Parathyroid adenoma (tissue), 2 donors: ENCODE results near the gene LY9.
"Not testable (repeated sequence)": the region's sequence is repeated elsewhere in the genome, so short reads cannot be mapped to it uniquely, and the experiment has no call there.

Source experiments
- H2AFZ ChIP-seq: fragments of 300-600 bp; sonication (generic); one replicate; pipeline ENCODE4 v1.7.0; 2017; ENCODE audit warnings: antibody characterized with exemption, mild to moderate bottlenecking
- H3K27ac ChIP-seq: fragments of 300-600 bp; sonication (generic); one replicate; pipeline ENCODE4 v1.7.0; 2017
- H3K27me3 ChIP-seq: fragments of 300-600 bp; sonication (generic); one replicate; pipeline ENCODE4 v1.7.0; 2017; ENCODE audit warnings: low read length; ENCODE audit not compliant: control insufficient read depth, insufficient read depth
- H3K36me3 ChIP-seq: fragments of 300-600 bp; sonication (generic); one replicate; pipeline ENCODE4 v1.7.0; 2017; ENCODE audit warnings: low read length; ENCODE audit not compliant: control insufficient read depth, insufficient read depth
- H3K4me1 ChIP-seq: fragments of 300-600 bp; sonication (generic); one replicate; pipeline ENCODE4 v1.7.0; 2017; ENCODE audit warnings: control low read depth
- H3K4me2 ChIP-seq: fragments of 300-600 bp; sonication (generic); one replicate; pipeline ENCODE4 v1.7.0; 2017; ENCODE audit warnings: low read length
- H3K4me3 ChIP-seq: fragments of 300-600 bp; sonication (generic); one replicate; pipeline ENCODE4 v1.7.0; 2017; ENCODE audit warnings: low read depth, low read length
- H3K79me2 ChIP-seq: fragments of 300-600 bp; sonication (generic); one replicate; pipeline ENCODE4 v1.7.0; 2017; ENCODE audit warnings: control low read depth
- H3K9ac ChIP-seq: fragments of 300-600 bp; sonication (generic); one replicate; pipeline ENCODE4 v1.7.0; 2017; ENCODE audit warnings: mild to moderate bottlenecking
- H3K9me3 ChIP-seq: fragments of 300-600 bp; sonication (generic); one replicate; pipeline ENCODE4 v1.7.0; 2017; ENCODE audit warnings: low read length; ENCODE audit not compliant: control insufficient read depth
- TF ChIP-seq, protein P1 (sequence below): fragments of 300-600 bp; sonication (generic); IDR thresholded peaks from one replicate; pipeline ENCODE4 v1.7.0; 2017; ENCODE audit warnings: antibody characterized with exemption, mild to moderate bottlenecking
- donor health status: primary hyperparathyroidism.

LY9 gene

DNA sequence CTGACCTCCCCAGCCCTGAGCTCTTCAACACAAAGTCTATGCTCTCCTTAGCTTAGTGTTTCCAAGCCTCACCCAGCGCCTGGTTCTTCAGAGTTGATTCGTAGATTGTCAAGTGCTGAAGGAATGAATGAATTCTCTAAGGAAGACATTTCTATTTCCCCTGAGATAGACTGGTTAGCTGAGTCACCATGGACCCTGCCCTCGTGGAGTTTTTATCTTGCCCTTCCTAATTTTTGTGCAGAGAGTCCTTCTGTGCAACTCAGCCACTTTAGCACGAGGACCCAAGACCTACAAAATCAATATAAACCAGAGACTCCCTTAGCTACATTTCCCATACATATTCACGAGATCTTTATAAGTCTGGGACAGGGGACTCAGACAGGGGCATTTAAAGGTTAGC lies 69.4 kb downstream of the LY9 start:
- Histone ChIP-seq H3K27ac (no peak overlapping the region), H3K27me3 (no peaks in the 10 kb centered on the region), H3K9me3 (no peaks in the 10 kb centered on the region), H3K4me3 (no peak overlapping the region), H3K4me2 (no peak overlapping the region), H3K79me2 (no peaks in the 10 kb centered on the region), H3K36me3 (no peaks in the 10 kb centered on the region), H3K9ac (no peak overlapping the region), H3K4me1 (no peaks in the 10 kb centered on the region), H2AFZ (no peak overlapping the region)
- TF ChIP-seq, protein P1, sequence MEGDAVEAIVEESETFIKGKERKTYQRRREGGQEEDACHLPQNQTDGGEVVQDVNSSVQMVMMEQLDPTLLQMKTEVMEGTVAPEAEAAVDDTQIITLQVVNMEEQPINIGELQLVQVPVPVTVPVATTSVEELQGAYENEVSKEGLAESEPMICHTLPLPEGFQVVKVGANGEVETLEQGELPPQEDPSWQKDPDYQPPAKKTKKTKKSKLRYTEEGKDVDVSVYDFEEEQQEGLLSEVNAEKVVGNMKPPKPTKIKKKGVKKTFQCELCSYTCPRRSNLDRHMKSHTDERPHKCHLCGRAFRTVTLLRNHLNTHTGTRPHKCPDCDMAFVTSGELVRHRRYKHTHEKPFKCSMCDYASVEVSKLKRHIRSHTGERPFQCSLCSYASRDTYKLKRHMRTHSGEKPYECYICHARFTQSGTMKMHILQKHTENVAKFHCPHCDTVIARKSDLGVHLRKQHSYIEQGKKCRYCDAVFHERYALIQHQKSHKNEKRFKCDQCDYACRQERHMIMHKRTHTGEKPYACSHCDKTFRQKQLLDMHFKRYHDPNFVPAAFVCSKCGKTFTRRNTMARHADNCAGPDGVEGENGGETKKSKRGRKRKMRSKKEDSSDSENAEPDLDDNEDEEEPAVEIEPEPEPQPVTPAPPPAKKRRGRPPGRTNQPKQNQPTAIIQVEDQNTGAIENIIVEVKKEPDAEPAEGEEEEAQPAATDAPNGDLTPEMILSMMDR: no peak

DNA sequence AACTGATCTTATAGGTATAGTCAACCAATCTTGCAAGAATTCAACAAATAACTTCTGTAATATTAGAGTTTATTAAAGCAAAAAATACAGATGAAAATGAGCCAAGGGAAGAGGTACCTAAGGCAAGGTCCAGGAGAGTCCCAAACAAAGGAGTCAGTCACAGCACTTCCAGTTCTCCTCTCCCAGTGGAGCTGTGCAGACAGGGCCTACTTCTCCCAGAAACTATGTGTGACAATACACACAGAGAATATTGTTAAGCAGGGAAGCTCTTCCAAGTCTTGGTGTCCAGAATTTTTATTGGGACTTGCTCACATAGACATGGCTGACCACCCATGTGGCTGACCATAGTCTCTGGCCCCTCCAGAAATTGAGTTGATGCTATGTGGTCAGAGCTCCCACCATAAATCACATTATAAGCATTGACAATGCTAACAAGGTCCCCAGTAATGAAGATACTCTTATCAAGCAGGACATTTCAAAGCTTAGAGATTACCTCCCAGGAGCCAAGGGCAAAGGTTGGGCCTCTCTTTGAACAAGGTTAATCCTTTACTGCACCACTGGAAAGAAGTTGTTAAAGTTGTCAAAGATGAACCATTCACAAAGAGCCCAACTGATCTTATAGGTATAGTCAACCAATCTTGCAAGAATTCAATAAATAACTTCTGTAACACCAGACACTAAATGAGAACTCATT lies 70.2 kb downstream of the LY9 start:
- H3K36me3 ChIP-seq: no peaks in the 10 kb centered on the region
- H3K79me2 ChIP-seq: no peaks in the 10 kb centered on the region
- H3K27me3 ChIP-seq: no peaks in the 10 kb centered on the region
- no peak overlapping the region for H2AFZ ChIP-seq
- H3K9me3 ChIP-seq: no peaks in the 10 kb centered on the region
- no peak overlapping the region for H3K9ac ChIP-seq
- H3K27ac ChIP-seq: no peak overlapping the region
- H3K4me1 ChIP-seq: no peaks in the 10 kb centered on the region
- H3K4me3 ChIP-seq: no peak overlapping the region
- TF ChIP-seq, protein P1: no peak
- no peak overlapping the region for H3K4me2 ChIP-seq

DNA sequence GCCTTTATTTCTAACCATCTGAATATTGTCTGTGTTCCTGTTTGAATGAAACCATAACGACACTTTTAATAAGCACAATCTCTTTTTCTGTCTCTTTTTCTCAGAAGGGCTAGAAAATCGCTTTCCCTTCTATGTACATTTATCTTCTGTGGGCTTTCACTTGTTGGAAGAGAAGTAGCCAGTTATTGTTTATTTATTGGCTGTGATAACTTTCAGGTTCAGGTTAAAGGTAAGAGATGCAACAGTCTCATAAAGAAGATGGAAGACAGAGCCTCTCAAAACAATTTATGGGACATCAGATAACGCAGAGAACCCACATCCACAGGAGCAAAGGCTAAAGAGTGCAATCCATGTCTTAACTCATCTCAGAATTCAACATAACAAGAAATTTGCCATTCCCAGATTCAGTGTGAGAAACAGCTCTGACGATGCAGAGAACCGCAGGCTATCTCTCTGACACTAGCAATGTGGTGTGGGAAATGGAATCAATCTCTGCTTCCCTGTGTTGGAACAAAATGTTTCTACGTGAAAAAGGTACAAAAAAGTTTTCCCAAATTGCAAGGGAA lies 70.8 kb downstream of the LY9 start:
- Histone ChIP-seq H3K4me2 (no peak overlapping the region), H3K36me3 (no peaks in the 10 kb centered on the region), H3K4me3 (no peak overlapping the region), H3K9me3 (no peaks in the 10 kb centered on the region), H2AFZ (no peak overlapping the region), H3K4me1 (no peaks in the 10 kb centered on the region), H3K27ac (no peak overlapping the region), H3K9ac (no peak overlapping the region), H3K79me2 (no peaks in the 10 kb centered on the region), H3K27me3 (no peaks in the 10 kb centered on the region)
- TF ChIP-seq, protein P1: no peak

DNA sequence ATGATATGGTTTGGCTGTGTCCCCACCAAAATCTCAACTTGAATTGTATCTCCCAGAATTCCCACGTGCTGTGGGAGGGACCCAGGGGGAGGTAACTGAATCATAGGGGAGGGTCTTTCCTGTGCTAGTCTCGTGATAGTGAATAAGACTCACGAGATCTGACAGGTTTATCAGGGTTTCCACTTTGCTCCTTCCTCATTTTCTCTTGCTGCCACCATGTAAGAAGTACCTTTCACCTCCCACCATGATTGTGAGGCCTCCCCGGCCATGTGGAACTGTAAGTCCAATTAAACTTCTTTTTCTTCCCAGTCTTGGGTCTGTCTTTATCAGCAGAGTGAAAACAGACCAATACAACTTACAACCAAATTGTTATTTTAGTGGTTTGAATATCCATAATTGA lies 71.7 kb downstream of the LY9 start:
- not testable (repeated sequence) for H3K27me3 ChIP-seq, H3K36me3 ChIP-seq, H2AFZ ChIP-seq, H3K9ac ChIP-seq, H3K4me1 ChIP-seq, H3K27ac ChIP-seq, H3K9me3 ChIP-seq, H3K79me2 ChIP-seq, H3K4me2 ChIP-seq, H3K4me3 ChIP-seq

DNA sequence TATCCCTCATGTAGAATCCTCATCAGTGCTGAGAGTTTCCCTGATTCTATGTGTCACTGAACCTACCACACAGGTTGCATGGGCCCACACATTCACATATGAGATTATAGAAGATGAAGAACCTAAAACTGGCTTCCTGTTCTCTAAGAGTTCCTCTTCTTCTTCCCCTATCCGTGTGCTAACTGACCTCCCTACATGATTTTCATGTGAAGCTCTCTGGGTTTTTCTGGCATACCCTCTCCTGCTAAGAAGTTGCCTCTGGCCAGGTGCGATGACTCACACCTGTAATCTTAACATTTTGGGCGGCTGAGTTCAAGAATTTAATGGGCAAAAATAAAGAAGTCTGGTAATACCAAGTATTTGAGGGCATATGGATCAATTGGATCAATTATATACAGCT lies 72.2 kb downstream of the LY9 start:
- H3K9ac ChIP-seq: no peak overlapping the region

More for the DNA sequence above, 72.2 kb downstream of the LY9 start:
- H3K79me2 ChIP-seq: no peaks in the 10 kb centered on the region
- TF ChIP-seq, protein P1: no peak
- no peaks in the 10 kb centered on the region for H3K4me1 ChIP-seq
- no peaks in the 10 kb centered on the region for H3K36me3 ChIP-seq
- no peaks in the 10 kb centered on the region for H3K27me3 ChIP-seq
- no peak overlapping the region for H3K4me2 ChIP-seq
- no peaks in the 10 kb centered on the region for H3K9me3 ChIP-seq
- no peak overlapping the region for H3K4me3 ChIP-seq
- H2AFZ ChIP-seq: no peak overlapping the region
- H3K27ac ChIP-seq: no peak overlapping the region
